DOHH2 (cell line): ENCODE data around the gene STARD6.
"Not testable (repeated sequence)": the region's sequence is repeated elsewhere in the genome, so short reads cannot be mapped to it uniquely, and the experiment has no call there.

Source experiments
- H3F3A ChIP-seq: fragments of 200-600 bp; sonication (generic), shearing (Covaris generic); 2 replicates; pipeline ENCODE4 v1.6.0; 2016; ENCODE audit warnings: antibody characterized with exemption, mild to moderate bottlenecking; ENCODE audit not compliant: control insufficient read depth, insufficient read depth
- H3K27ac ChIP-seq: fragments of 200-600 bp; sonication (generic); 2 replicates; pipeline ENCODE4 v1.5.1; 2014; ENCODE audit warnings: low read depth, mild to moderate bottlenecking, low read length, moderate library complexity
- H3K27me3 ChIP-seq: fragments of 200-600 bp; sonication (generic); 2 replicates; pipeline ENCODE4 v1.6.1; 2014; ENCODE audit warnings: mild to moderate bottlenecking, low read length, mixed read lengths; ENCODE audit not compliant: control insufficient read depth
- H3K36me3 ChIP-seq: fragments of 200-600 bp; sonication (generic); 2 replicates; pipeline ENCODE4 v1.6.1; 2014; ENCODE audit warnings: mild to moderate bottlenecking, low read length, moderate library complexity, mixed read lengths; ENCODE audit not compliant: control insufficient read depth
- H3K4me1 ChIP-seq: fragments of 200-600 bp; sonication (generic); 2 replicates; pipeline ENCODE4 v1.6.1; 2014; ENCODE audit warnings: mild to moderate bottlenecking, low read length, mixed read lengths; ENCODE audit not compliant: control insufficient read depth
- H3K4me2 ChIP-seq: fragments of 200-600 bp; sonication (generic); 2 replicates; pipeline ENCODE4 v1.6.0; 2014; ENCODE audit warnings: mild to moderate bottlenecking, low read length, moderate library complexity
- H3K4me3 ChIP-seq: fragments of 200-600 bp; sonication (generic); 2 replicates; pipeline ENCODE4 v1.5.1; 2014; ENCODE audit warnings: mild to moderate bottlenecking, low read length, mixed read lengths
- H3K79me2 ChIP-seq: fragments of 200-600 bp; sonication (generic); 2 replicates; pipeline ENCODE4 v1.6.1; 2014; ENCODE audit warnings: mild to moderate bottlenecking, low read length, mixed read lengths; ENCODE audit not compliant: control insufficient read depth
- H3K9me2 ChIP-seq: fragments of 200-600 bp; sonication (generic); replicated peaks from 2 replicates; pipeline ENCODE4 v1.6.1; 2014; ENCODE audit warnings: mild to moderate bottlenecking, low read length, mixed read lengths; ENCODE audit not compliant: control insufficient read depth
- H3K9me3 ChIP-seq: fragments of 200-600 bp; sonication (generic); 2 replicates; pipeline ENCODE4 v1.6.1; 2014; ENCODE audit warnings: antibody characterized with exemption, low read length, mixed read lengths; ENCODE audit not compliant: control insufficient read depth, insufficient read depth
- H4K20me1 ChIP-seq: fragments of 200-600 bp; sonication (generic); 2 replicates; pipeline ENCODE4 v1.6.0; 2014; ENCODE audit warnings: low read depth, mild to moderate bottlenecking, antibody characterized with exemption, low read length, moderate library complexity; ENCODE audit not compliant: control insufficient read depth, insufficient read depth
- EZH2phosphoT487 ChIP-seq: fragments of 200-600 bp; sonication (generic); IDR thresholded peaks from 2 replicates; pipeline ENCODE4 v1.6.1; 2017; ENCODE audit warnings: borderline replicate concordance, mild to moderate bottlenecking, antibody characterized with exemption, low read length, moderate library complexity, mixed read lengths
- TF ChIP-seq, protein P1 (sequence below): fragments of 200-600 bp; sonication (generic); IDR thresholded peaks from one replicate; pipeline ENCODE4 v1.5.1; 2014; ENCODE audit warnings: antibody characterized with exemption, mild to moderate bottlenecking, low read depth, low read length; ENCODE audit not compliant: poor library complexity, severe bottlenecking

Gene STARD6

GRCh38 chr18:54316071-54316820 is 41.4 kb downstream of the STARD6 start:
- no peaks in the 10 kb centered on the region for H3K79me2 ChIP-seq
- no peaks in the 10 kb centered on the region for H3K9me3 ChIP-seq
- no peaks in the 10 kb centered on the region for H3F3A ChIP-seq
- H3K36me3 ChIP-seq = no peaks in the 10 kb centered on the region
- H3K4me1 ChIP-seq = peaks cover 3% of the 10 kb centered on the region
- no peaks in the 10 kb centered on the region for H4K20me1 ChIP-seq
- H3K27ac ChIP-seq = no peak overlapping the region
- TF ChIP-seq EZH2phosphoT487 = no peak
- TF ChIP-seq, protein P1, sequence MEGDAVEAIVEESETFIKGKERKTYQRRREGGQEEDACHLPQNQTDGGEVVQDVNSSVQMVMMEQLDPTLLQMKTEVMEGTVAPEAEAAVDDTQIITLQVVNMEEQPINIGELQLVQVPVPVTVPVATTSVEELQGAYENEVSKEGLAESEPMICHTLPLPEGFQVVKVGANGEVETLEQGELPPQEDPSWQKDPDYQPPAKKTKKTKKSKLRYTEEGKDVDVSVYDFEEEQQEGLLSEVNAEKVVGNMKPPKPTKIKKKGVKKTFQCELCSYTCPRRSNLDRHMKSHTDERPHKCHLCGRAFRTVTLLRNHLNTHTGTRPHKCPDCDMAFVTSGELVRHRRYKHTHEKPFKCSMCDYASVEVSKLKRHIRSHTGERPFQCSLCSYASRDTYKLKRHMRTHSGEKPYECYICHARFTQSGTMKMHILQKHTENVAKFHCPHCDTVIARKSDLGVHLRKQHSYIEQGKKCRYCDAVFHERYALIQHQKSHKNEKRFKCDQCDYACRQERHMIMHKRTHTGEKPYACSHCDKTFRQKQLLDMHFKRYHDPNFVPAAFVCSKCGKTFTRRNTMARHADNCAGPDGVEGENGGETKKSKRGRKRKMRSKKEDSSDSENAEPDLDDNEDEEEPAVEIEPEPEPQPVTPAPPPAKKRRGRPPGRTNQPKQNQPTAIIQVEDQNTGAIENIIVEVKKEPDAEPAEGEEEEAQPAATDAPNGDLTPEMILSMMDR = no peak
- H3K27me3 ChIP-seq = no peaks in the 10 kb centered on the region
- H3K4me2 ChIP-seq = no peak overlapping the region
- no peak overlapping the region for H3K4me3 ChIP-seq
- no peaks in the 10 kb centered on the region for H3K9me2 ChIP-seq

DNA sequence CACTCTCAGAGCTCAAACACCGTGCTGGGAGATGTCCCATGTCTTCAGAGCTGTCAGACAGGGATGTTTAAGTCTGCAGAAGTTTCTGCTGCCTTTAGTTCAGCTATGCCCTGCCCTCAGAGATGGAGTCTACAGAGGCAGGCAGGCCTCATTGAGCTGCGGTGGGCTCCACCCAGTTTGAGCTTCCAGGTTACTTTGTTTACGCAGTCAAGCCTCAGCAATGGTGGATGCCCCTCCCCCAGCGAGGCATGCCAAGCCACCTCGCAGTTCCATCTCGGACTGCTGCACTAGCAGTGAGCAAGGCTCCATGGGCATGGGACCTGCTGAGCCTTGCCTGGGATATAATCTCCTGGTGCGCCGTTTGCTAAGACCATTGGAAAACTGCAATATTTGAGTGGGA is 48.1 kb downstream of the STARD6 start:
- not testable (repeated sequence) for H3F3A ChIP-seq, H3K36me3 ChIP-seq, H3K79me2 ChIP-seq, H3K4me2 ChIP-seq, H3K27me3 ChIP-seq, H3K9me2 ChIP-seq, H4K20me1 ChIP-seq, H3K9me3 ChIP-seq, H3K4me3 ChIP-seq, H3K27ac ChIP-seq, H3K4me1 ChIP-seq

DNA sequence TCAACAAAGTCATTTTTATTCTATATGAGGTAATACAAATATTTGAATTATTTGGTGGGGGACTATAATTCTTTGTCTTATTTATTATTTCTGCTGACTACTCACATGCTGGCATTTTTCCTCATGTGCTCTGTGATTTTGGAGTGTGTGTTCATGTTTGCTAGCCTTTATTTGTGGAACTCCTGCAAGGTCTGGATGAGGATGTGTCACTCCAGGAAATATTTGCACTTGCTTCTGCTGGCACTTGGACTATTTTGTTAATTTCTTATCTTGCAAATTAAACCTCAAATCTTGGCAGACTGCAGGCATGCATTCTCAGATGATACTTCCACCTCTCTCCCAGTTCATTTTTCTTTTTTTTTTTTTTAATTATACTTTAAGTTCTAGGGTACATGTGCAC is 54.2 kb downstream of the STARD6 start:
- H3K4me2 ChIP-seq = no peak overlapping the region
- H3K27me3 ChIP-seq = no peaks in the 10 kb centered on the region
- no peaks in the 10 kb centered on the region for H4K20me1 ChIP-seq
- no peak overlapping the region for H3K27ac ChIP-seq
- no peaks in the 10 kb centered on the region for H3F3A ChIP-seq
- H3K79me2 ChIP-seq = no peaks in the 10 kb centered on the region
- peaks cover 5% of the 10 kb centered on the region; the same call in 1 of the 2 replicates for H3K9me3 ChIP-seq
- TF ChIP-seq, protein P1 = no peak
- TF ChIP-seq EZH2phosphoT487 = no peak
- H3K4me1 ChIP-seq = no peaks in the 10 kb centered on the region
- no peaks in the 10 kb centered on the region for H3K9me2 ChIP-seq
- no peaks in the 10 kb centered on the region for H3K36me3 ChIP-seq
- H3K4me3 ChIP-seq = no peak overlapping the region

GRCh38 chr18:54298991-54299390 is 58.7 kb downstream of the STARD6 start:
- H3K4me1 ChIP-seq, H3K27me3 ChIP-seq, H3F3A ChIP-seq, H4K20me1 ChIP-seq, H3K4me2 ChIP-seq, H3K9me3 ChIP-seq, H3K79me2 ChIP-seq, H3K36me3 ChIP-seq, H3K4me3 ChIP-seq, H3K27ac ChIP-seq, H3K9me2 ChIP-seq: not testable (repeated sequence)
